ENCODE measurements around the gene SDK2.

The SDK2 gene

GRCh38 chr17:73576556-73577098 lies 67.6 kb downstream of the SDK2 start:
- Histone ChIP-seq H3K9me3 (ENCODE audit: control insufficient read depth, insufficient read depth, low read length) (no peaks in the 10 kb centered on the region), H3K4me1 (ENCODE audit: control insufficient read depth, insufficient read depth, low read length) (no peaks in the 10 kb centered on the region), H3K36me3 (ENCODE audit: control insufficient read depth, insufficient read depth, low read length) (no peaks in the 10 kb centered on the region), H3K27me3 (ENCODE audit: control insufficient read depth, insufficient read depth, low read length) (no peaks in the 10 kb centered on the region), H3K4me3 (ENCODE audit: low read length) (no peak overlapping the region), H3K27ac (ENCODE audit: low read length) (no peak overlapping the region)
- WGBS (ENCODE audit: insufficient coverage, insufficient read length) = no CpG with 5 or more reads among the region's 6 CpGs
- no peak for DNase-seq (ENCODE audit: low read depth, low spot score)

GRCh38 chr17:73575470-73576221 lies 68.6 kb downstream of the SDK2 start:
- H3K4me1 ChIP-seq (ENCODE audit: control insufficient read depth, insufficient read depth, low read length) = no peaks in the 10 kb centered on the region
- H3K9me3 ChIP-seq (ENCODE audit: control insufficient read depth, insufficient read depth, low read length) = no peaks in the 10 kb centered on the region
- no peak for DNase-seq (ENCODE audit: low read depth, low spot score)
- H3K36me3 ChIP-seq (ENCODE audit: control insufficient read depth, insufficient read depth, low read length) = no peaks in the 10 kb centered on the region
- no peaks in the 10 kb centered on the region for H3K27me3 ChIP-seq (ENCODE audit: control insufficient read depth, insufficient read depth, low read length)
- 100% methylated on average over 2 of the region's 15 CpGs for WGBS (ENCODE audit: insufficient coverage, insufficient read length)
- H3K27ac ChIP-seq (ENCODE audit: low read length) = no peak overlapping the region
- no peak overlapping the region for H3K4me3 ChIP-seq (ENCODE audit: low read length)

- H3K36me3 ChIP-seq (ENCODE audit: control insufficient read depth, insufficient read depth, low read length) = no peaks in the 10 kb centered on the region
- H3K4me3 ChIP-seq (ENCODE audit: low read length) = no peak overlapping the region
- H3K9me3 ChIP-seq (ENCODE audit: control insufficient read depth, insufficient read depth, low read length) = no peaks in the 10 kb centered on the region
- WGBS (ENCODE audit: insufficient coverage, insufficient read length) = no CpG with 5 or more reads among the region's 26 CpGs
- DNase-seq (ENCODE audit: low read depth, low spot score) = no peak
- H3K27ac ChIP-seq (ENCODE audit: low read length) = no peak overlapping the region
- peaks cover 5% of the 10 kb centered on the region for H3K4me1 ChIP-seq (ENCODE audit: control insufficient read depth, insufficient read depth, low read length)
- H3K27me3 ChIP-seq (ENCODE audit: control insufficient read depth, insufficient read depth, low read length) = no peaks in the 10 kb centered on the region
These were observed 72.6 kb downstream of the SDK2 start for GRCh38 chr17:73571511-73572130.

GRCh38 chr17:73569762-73570319 lies 74.4 kb downstream of the SDK2 start:
- no peaks in the 10 kb centered on the region for H3K36me3 ChIP-seq (ENCODE audit: control insufficient read depth, insufficient read depth, low read length)
- no CpG with 5 or more reads among the region's 18 CpGs for WGBS (ENCODE audit: insufficient coverage, insufficient read length)
- no peak overlapping the region for H3K4me3 ChIP-seq (ENCODE audit: low read length)
- no peaks in the 10 kb centered on the region for H3K9me3 ChIP-seq (ENCODE audit: control insufficient read depth, insufficient read depth, low read length)
- H3K27me3 ChIP-seq (ENCODE audit: control insufficient read depth, insufficient read depth, low read length) = no peaks in the 10 kb centered on the region
- no peak for DNase-seq (ENCODE audit: low read depth, low spot score)
- H3K27ac ChIP-seq (ENCODE audit: low read length) = no peak overlapping the region
- H3K4me1 ChIP-seq (ENCODE audit: control insufficient read depth, insufficient read depth, low read length) = peaks cover 5% of the 10 kb centered on the region

GRCh38 chr17:73568934-73569333 lies 75.3 kb downstream of the SDK2 start:
- WGBS (ENCODE audit: insufficient coverage, insufficient read length) = no CpG with 5 or more reads among the region's 3 CpGs
- H3K4me1 ChIP-seq (ENCODE audit: control insufficient read depth, insufficient read depth, low read length) = peaks cover 5% of the 10 kb centered on the region
- H3K36me3 ChIP-seq (ENCODE audit: control insufficient read depth, insufficient read depth, low read length) = no peaks in the 10 kb centered on the region
- H3K4me3 ChIP-seq (ENCODE audit: low read length) = no peak overlapping the region
- no peak overlapping the region for H3K27ac ChIP-seq (ENCODE audit: low read length)
- H3K9me3 ChIP-seq (ENCODE audit: control insufficient read depth, insufficient read depth, low read length) = no peaks in the 10 kb centered on the region
- H3K27me3 ChIP-seq (ENCODE audit: control insufficient read depth, insufficient read depth, low read length) = no peaks in the 10 kb centered on the region
- DNase-seq (ENCODE audit: low read depth, low spot score) = no peak

GRCh38 chr17:73566905-73567782 lies 77.1 kb downstream of the SDK2 start:
- H3K27me3 ChIP-seq (ENCODE audit: control insufficient read depth, insufficient read depth, low read length) = no peaks in the 10 kb centered on the region

GRCh38 chr17:73564843-73565242 lies 79.4 kb downstream of the SDK2 start:
- no peak overlapping the region for H3K27ac ChIP-seq (ENCODE audit: low read length)
- H3K9me3 ChIP-seq (ENCODE audit: control insufficient read depth, insufficient read depth, low read length) = no peaks in the 10 kb centered on the region
- no peak overlapping the region for H3K4me3 ChIP-seq (ENCODE audit: low read length)
- H3K36me3 ChIP-seq (ENCODE audit: control insufficient read depth, insufficient read depth, low read length) = no peaks in the 10 kb centered on the region
- WGBS (ENCODE audit: insufficient coverage, insufficient read length) = no CpG with 5 or more reads among the region's 2 CpGs
- DNase-seq (ENCODE audit: low read depth, low spot score) = no peak
- H3K27me3 ChIP-seq (ENCODE audit: control insufficient read depth, insufficient read depth, low read length) = no peaks in the 10 kb centered on the region
- peaks cover 4% of the 10 kb centered on the region for H3K4me1 ChIP-seq (ENCODE audit: control insufficient read depth, insufficient read depth, low read length)

More at GRCh38 chr17:73566905-73567782, 77.1 kb downstream of the SDK2 start:
- Histone ChIP-seq H3K9me3 (ENCODE audit: control insufficient read depth, insufficient read depth, low read length) (no peaks in the 10 kb centered on the region), H3K4me1 (ENCODE audit: control insufficient read depth, insufficient read depth, low read length) (peaks cover 5% of the 10 kb centered on the region), H3K36me3 (ENCODE audit: control insufficient read depth, insufficient read depth, low read length) (no peaks in the 10 kb centered on the region), H3K4me3 (ENCODE audit: low read length) (no peak overlapping the region), H3K27ac (ENCODE audit: low read length) (no peak overlapping the region)
- peak; percentile 52 for DNase-seq (ENCODE audit: low read depth, low spot score)
- no CpG with 5 or more reads among the region's 11 CpGs for WGBS (ENCODE audit: insufficient coverage, insufficient read length)

- H3K27me3 ChIP-seq (ENCODE audit: control insufficient read depth, insufficient read depth, low read length) = no peaks in the 10 kb centered on the region
- H3K9me3 ChIP-seq (ENCODE audit: control insufficient read depth, insufficient read depth, low read length) = no peaks in the 10 kb centered on the region
- H3K27ac ChIP-seq (ENCODE audit: low read length) = no peak overlapping the region
- no peaks in the 10 kb centered on the region for H3K36me3 ChIP-seq (ENCODE audit: control insufficient read depth, insufficient read depth, low read length)
- no peak overlapping the region for H3K4me3 ChIP-seq (ENCODE audit: low read length)
- WGBS (ENCODE audit: insufficient coverage, insufficient read length) = no CpG with 5 or more reads among the region's 9 CpGs
- peaks cover 1% of the 10 kb centered on the region; the same call in 1 of the 2 replicates for H3K4me1 ChIP-seq (ENCODE audit: control insufficient read depth, insufficient read depth, low read length)
- no peak for DNase-seq (ENCODE audit: low read depth, low spot score)
These were observed 81.3 kb downstream of the SDK2 start for GRCh38 chr17:73562896-73563295.

- no peaks in the 10 kb centered on the region for H3K36me3 ChIP-seq (ENCODE audit: control insufficient read depth, insufficient read depth, low read length)
- no peaks in the 10 kb centered on the region for H3K9me3 ChIP-seq (ENCODE audit: control insufficient read depth, insufficient read depth, low read length)
- no peak overlapping the region for H3K27ac ChIP-seq (ENCODE audit: low read length)
- H3K4me3 ChIP-seq (ENCODE audit: low read length) = no peak overlapping the region
- H3K4me1 ChIP-seq (ENCODE audit: control insufficient read depth, insufficient read depth, low read length) = no peaks in the 10 kb centered on the region; the same call in 1 of the 2 replicates
- DNase-seq (ENCODE audit: low read depth, low spot score) = no peak
- no peaks in the 10 kb centered on the region for H3K27me3 ChIP-seq (ENCODE audit: control insufficient read depth, insufficient read depth, low read length)
- no CpG with 5 or more reads among the region's 9 CpGs for WGBS (ENCODE audit: insufficient coverage, insufficient read length)
These were observed 83.1 kb downstream of the SDK2 start for GRCh38 chr17:73561111-73561510.

GRCh38 chr17:73560661-73561060 lies 83.6 kb downstream of the SDK2 start:
- Histone ChIP-seq H3K4me1 (ENCODE audit: control insufficient read depth, insufficient read depth, low read length) (no peaks in the 10 kb centered on the region; the same call in 1 of the 2 replicates), H3K36me3 (ENCODE audit: control insufficient read depth, insufficient read depth, low read length) (no peaks in the 10 kb centered on the region), H3K4me3 (ENCODE audit: low read length) (no peak overlapping the region), H3K27ac (ENCODE audit: low read length) (no peak overlapping the region), H3K27me3 (ENCODE audit: control insufficient read depth, insufficient read depth, low read length) (no peaks in the 10 kb centered on the region), H3K9me3 (ENCODE audit: control insufficient read depth, insufficient read depth, low read length) (no peaks in the 10 kb centered on the region)
- WGBS (ENCODE audit: insufficient coverage, insufficient read length) = no CpG with 5 or more reads among the region's 6 CpGs
- DNase-seq (ENCODE audit: low read depth, low spot score) = no peak
